GM23338 (cell line): ENCODE measurements around the gene CHN2. TPM values are rescaled to one million over a fixed set of nuclear protein-coding genes. Genes with fewer than 3 reads are reported as not detected.

Source experiments
- polyA plus RNA-seq: library from polyadenylated mRNA; unstranded; fragments of >200 nt; fragmentation: Nextera tagmentation; extraction: Ambion mirVana; gene quantifications from 2 replicates; pipeline ENCODE4 v1.2.1, GENCODE V29; 2016
- total RNA-seq: library from RNA; depleted of rRNA; stranded (reverse); fragments of >200 nt; shearing (Covaris generic); gene quantifications from 2 replicates; pipeline ENCODE4 v1.2.3, GENCODE V29; 2014; rRNA removed

The CHN2 gene
- total and polyA plus RNA-seq, 2 experiments from 2014 or later, result 6.1 to 7.5 TPM

Other genes starting within 250 kb of the CHN2 start
- gene TRIL, start 236.4 kb upstream of the CHN2 start, total RNA-seq, result 4.5 and 5.1 TPM in 2 replicates
- gene TRIL, start 236.4 kb upstream of the CHN2 start, polyA plus RNA-seq, result 0.95 and 1.2 TPM in 2 replicates
- 33.3 and 37.8 TPM in 2 replicates for gene CPVL, start 48.2 kb upstream of the CHN2 start, total RNA-seq
- 31.9 and 36.5 TPM in 2 replicates for gene CPVL, start 48.2 kb upstream of the CHN2 start, polyA plus RNA-seq